Vagina (tissue), 2 donors: Measurements from ENCODE around the gene COLQ. TPM values are rescaled to one million over a fixed set of nuclear protein-coding genes. Genes with fewer than 3 reads are reported as not detected.

Source experiments
- DNase-seq, 2 donors: peaks; one replicate each; pipeline ENCODE4 v3.0.0-alpha.2; 2017; ENCODE audit errors: extremely low spot score in 2 of 2
- H3K27ac ChIP-seq: fragments of 200-600 bp; sonication (generic); one replicate; pipeline ENCODE4 v1.5.1; 2019
- H3K27me3 ChIP-seq: fragments of 200-600 bp; sonication (generic); one replicate; pipeline ENCODE4 v1.5.1; 2019
- H3K36me3 ChIP-seq, 2 donors: fragments of 200-600 bp; sonication (generic); one replicate each; pipeline ENCODE4 v1.5.1; 2017 to 2019
- H3K4me1 ChIP-seq: fragments of 200-600 bp; sonication (generic); one replicate; pipeline ENCODE4 v1.5.1; 2019
- H3K4me3 ChIP-seq, 2 donors: fragments of 200-600 bp; sonication (generic); 1 replicate in 1 of 2; 2 replicates in 1 of 2; pipeline ENCODE4 v1.5.1; 2016 to 2019
- H3K9me3 ChIP-seq: fragments of 200-600 bp; sonication (generic); one replicate; pipeline ENCODE4 v1.5.1; 2019
- CTCF ChIP-seq, 3 experiments: fragments of 450-650 bp in 2 of 3; fragments of 200-600 bp in 1 of 3; sonication (generic) in 1 of 3; IDR thresholded peaks; one replicate each; pipeline ENCODE4 v1.5.1; 2017 to 2019; ENCODE audit warnings: antibody characterized with exemption in 3 of 3, mild to moderate bottlenecking in 2 of 3, moderate library complexity in 2 of 3
- POLR2A ChIP-seq, 2 donors: fragments of 450-650 bp; IDR thresholded peaks; one replicate each; pipeline ENCODE4 v1.6.1; 2017; ENCODE audit warnings: antibody characterized with exemption in 2 of 2, mild to moderate bottlenecking in 2 of 2, moderate library complexity in 2 of 2
- POLR2AphosphoS5 ChIP-seq, 2 donors: sonication (generic); formaldehyde crosslinking; IDR thresholded peaks; one replicate each; pipeline ENCODE4 v1.9.0; 2017; ENCODE audit warnings: antibody characterized with exemption in 2 of 2, mild to moderate bottlenecking in 2 of 2, low read depth in 1 of 2; ENCODE audit not compliant: insufficient read depth in 1 of 2
- intact Hi-C: fragments of 100-400 bp; cut with DNase I; formaldehyde crosslinking; loops from one replicate; pipeline ENCODE4 v1.15.1; 2023
- total RNA-seq: library from RNA; depleted of rRNA; stranded (reverse); fragments of >200 nt; gene quantifications from one replicate; pipeline ENCODE4 v1.2.3, GENCODE V29; 2016

COLQ gene
- total RNA-seq, 1 donor from 2014 or later: 12.8 TPM

- Histone ChIP-seq H3K9me3 (no peaks in the 10 kb centered on the region), H3K4me3 (no peak overlapping the region), H3K36me3 (peaks cover 0 to 39% of the 10 kb centered on the region in 2 donors), H3K27me3 (no peaks in the 10 kb centered on the region), H3K4me1 (no peaks in the 10 kb centered on the region), H3K27ac (no peak overlapping the region)
- intact Hi-C loops: loop anchor here (10.0 kb wide), 1 partner anchor 111 kb away; no protein-coding TSS in a partner anchor
- DNase-seq: no peak
- no peak for TF ChIP-seq POLR2A (IDR thresholded peaks at IDR 0.05)
- no peak for TF ChIP-seq POLR2AphosphoS5 (IDR thresholded peaks at IDR 0.05; ENCODE audit: insufficient read depth in 1 of 2, low read depth in 1 of 2)
- TF ChIP-seq CTCF (IDR thresholded peaks at IDR 0.05): no peak
Measured at GRCh38 chr3:15443826-15444524, 77.5 kb downstream of the COLQ start.

- intact Hi-C loops: loop anchor here (10.0 kb wide), 1 partner anchor 114 kb away; no protein-coding TSS in a partner anchor
Measured at GRCh38 chr3:15440891-15441290, 80.6 kb downstream of the COLQ start.

GRCh38 chr3:15439476-15439875 is 82.0 kb downstream of the COLQ start:
- no peak for DNase-seq
- Histone ChIP-seq H3K27me3 (no peaks in the 10 kb centered on the region), H3K9me3 (no peaks in the 10 kb centered on the region), H3K27ac (no peak overlapping the region), H3K36me3 (peaks cover 0 to 82% of the 10 kb centered on the region in 2 donors), H3K4me1 (no peaks in the 10 kb centered on the region), H3K4me3 (no peak overlapping the region)
- intact Hi-C loops: no loop called here
- TF ChIP-seq CTCF (IDR thresholded peaks at IDR 0.05) (no peak), POLR2AphosphoS5 (IDR thresholded peaks at IDR 0.05; ENCODE audit: insufficient read depth in 1 of 2, low read depth in 1 of 2) (no peak), POLR2A (IDR thresholded peaks at IDR 0.05) (no peak)

More at GRCh38 chr3:15440891-15441290, 80.6 kb downstream of the COLQ start:
- H3K36me3 ChIP-seq: peaks cover 0 to 67% of the 10 kb centered on the region in 2 donors
- no peaks in the 10 kb centered on the region for H3K4me1 ChIP-seq
- TF ChIP-seq CTCF (IDR thresholded peaks at IDR 0.05) (no peak), POLR2A (IDR thresholded peaks at IDR 0.05) (no peak)
- H3K9me3 ChIP-seq: no peaks in the 10 kb centered on the region
- no peak for DNase-seq
- H3K27ac ChIP-seq: no peak overlapping the region
- H3K27me3 ChIP-seq: no peaks in the 10 kb centered on the region
- no peak overlapping the region for H3K4me3 ChIP-seq

GRCh38 chr3:15438983-15439382 is 82.5 kb downstream of the COLQ start:
- no peak for TF ChIP-seq POLR2A (IDR thresholded peaks at IDR 0.05)
- no peak for TF ChIP-seq POLR2AphosphoS5 (IDR thresholded peaks at IDR 0.05; ENCODE audit: insufficient read depth in 1 of 2, low read depth in 1 of 2)
- Histone ChIP-seq H3K9me3 (no peaks in the 10 kb centered on the region), H3K27ac (no peak overlapping the region), H3K36me3 (peaks cover 0 to 86% of the 10 kb centered on the region in 2 donors), H3K4me1 (no peaks in the 10 kb centered on the region), H3K4me3 (no peak overlapping the region), H3K27me3 (no peaks in the 10 kb centered on the region)
- intact Hi-C loops: no loop called here
- no peak for DNase-seq

- H3K4me1 ChIP-seq: peaks cover 4% of the 10 kb centered on the region
- no peak for TF ChIP-seq CTCF (IDR thresholded peaks at IDR 0.05)
- no peak for TF ChIP-seq POLR2AphosphoS5 (IDR thresholded peaks at IDR 0.05; ENCODE audit: insufficient read depth in 1 of 2, low read depth in 1 of 2)
- TF ChIP-seq POLR2A (IDR thresholded peaks at IDR 0.05): no peak
- DNase-seq: no peak
- no peak overlapping the region for H3K4me3 ChIP-seq
- intact Hi-C loops: no loop called here
- H3K27me3 ChIP-seq: no peaks in the 10 kb centered on the region
- peaks cover 0 to 85% of the 10 kb centered on the region in 2 donors for H3K36me3 ChIP-seq
- no peak overlapping the region for H3K27ac ChIP-seq
- H3K9me3 ChIP-seq: no peaks in the 10 kb centered on the region
Measured at GRCh38 chr3:15436246-15436645, 85.3 kb downstream of the COLQ start.
